Neuronal stem cell (in vitro differentiated cells): ENCODE data around the gene RAG2.

Source experiments
- DNase-seq: peaks from one replicate; pipeline ENCODE4 v3.0.0-alpha.2; 2013; ENCODE audit warnings: low spot score
- H2AFZ ChIP-seq: one replicate; pipeline ENCODE4 v1.6.1; 2013; ENCODE audit warnings: mild to moderate bottlenecking, low read length, inconsistent platforms
- H2AK5ac ChIP-seq: 2 replicates; pipeline ENCODE4 v1.6.1; 2013; ENCODE audit warnings: low read depth, mild to moderate bottlenecking, inconsistent platforms, low read length, moderate library complexity, mixed read lengths
- H2BK120ac ChIP-seq: 2 replicates; pipeline ENCODE4 v1.6.1; 2013; ENCODE audit warnings: low read depth, mild to moderate bottlenecking, inconsistent platforms, low read length, moderate library complexity, mixed read lengths
- H2BK12ac ChIP-seq: one replicate; pipeline ENCODE4 v1.6.1; 2013; ENCODE audit warnings: low read length, inconsistent platforms
- H2BK15ac ChIP-seq: 2 replicates; pipeline ENCODE4 v1.6.1; 2013; ENCODE audit warnings: mild to moderate bottlenecking, low read length, inconsistent platforms, mixed read lengths
- H2BK5ac ChIP-seq: one replicate; pipeline ENCODE4 v1.6.1; 2013; ENCODE audit warnings: inconsistent platforms, mild to moderate bottlenecking, low read length, moderate library complexity
- H3K14ac ChIP-seq: one replicate; pipeline ENCODE4 v1.6.1; 2013; ENCODE audit warnings: low read length, inconsistent platforms
- H3K18ac ChIP-seq: 2 replicates; pipeline ENCODE4 v1.6.1; 2013; ENCODE audit warnings: low read length, inconsistent platforms
- H3K23ac ChIP-seq: 2 replicates; pipeline ENCODE4 v1.6.1; 2013; ENCODE audit warnings: low read depth, mild to moderate bottlenecking, mixed read lengths, low read length, inconsistent platforms; ENCODE audit not compliant: poor library complexity
- H3K27ac ChIP-seq: replicated peaks from 3 replicates; pipeline ENCODE4 v1.5.1; 2013; ENCODE audit warnings: low read length, inconsistent platforms
- H3K27me3 ChIP-seq, 3 experiments: 2 replicates each; pipeline ENCODE4 v1.6.1; 2013; ENCODE audit warnings: low read length in 3 of 3, mild to moderate bottlenecking in 2 of 3, inconsistent platforms in 1 of 3, low read depth in 1 of 3, mixed read lengths in 1 of 3, moderate library complexity in 1 of 3; ENCODE audit not compliant: control insufficient read depth in 3 of 3, insufficient read depth in 3 of 3
- H3K36me3 ChIP-seq, 2 donors: replicated peaks in 1 of 2; 2 replicates each; pipeline ENCODE4 v1.6.1; 2013; ENCODE audit warnings: low read length in 2 of 2; ENCODE audit not compliant: control insufficient read depth in 2 of 2, insufficient read depth in 2 of 2
- H3K4ac ChIP-seq: 2 replicates; pipeline ENCODE4 v1.6.1; 2013; ENCODE audit warnings: inconsistent platforms, mild to moderate bottlenecking, low read length, moderate library complexity
- H3K4me1 ChIP-seq, 2 donors: 1 replicate in 1 of 2; 2 replicates in 1 of 2; pipeline ENCODE4 v1.6.1; 2013; ENCODE audit warnings: low read length in 2 of 2, low read depth in 1 of 2; ENCODE audit not compliant: control insufficient read depth in 2 of 2, insufficient read depth in 1 of 2
- H3K4me2 ChIP-seq: one replicate; pipeline ENCODE4 v1.6.1; 2013; ENCODE audit warnings: mild to moderate bottlenecking, low read length, inconsistent platforms; ENCODE audit not compliant: insufficient read depth, poor library complexity, severe bottlenecking
- H3K4me3 ChIP-seq, 2 donors: 2 replicates each; pipeline ENCODE4 v1.5.1; 2013; ENCODE audit warnings: low read length in 2 of 2, mild to moderate bottlenecking in 2 of 2, inconsistent platforms in 1 of 2, moderate library complexity in 1 of 2
- H3K79me1 ChIP-seq: one replicate; pipeline ENCODE4 v1.6.1; 2013; ENCODE audit warnings: low read depth, mild to moderate bottlenecking, inconsistent platforms, low read length, moderate library complexity
- H3K9ac ChIP-seq: one replicate; pipeline ENCODE4 v1.6.1; 2013; ENCODE audit warnings: mild to moderate bottlenecking, low read depth, low read length, inconsistent platforms; ENCODE audit not compliant: poor library complexity
- H3K9me3 ChIP-seq, 2 donors: replicated peaks in 1 of 2; 2 replicates each; pipeline versions ENCODE3 to v1.6.1; 2013; ENCODE audit warnings: low read length in 2 of 2, mild to moderate bottlenecking in 2 of 2, inconsistent platforms in 1 of 2, low read depth in 1 of 2, mixed read lengths in 1 of 2, moderate library complexity in 1 of 2; ENCODE audit not compliant: control insufficient read depth in 2 of 2, insufficient read depth in 1 of 2
- H4K8ac ChIP-seq: one replicate; pipeline ENCODE4 v1.6.1; 2013; ENCODE audit warnings: low read depth, mild to moderate bottlenecking, inconsistent platforms, low read length, moderate library complexity
- H4K91ac ChIP-seq: one replicate; pipeline ENCODE4 v1.6.1; 2013; ENCODE audit warnings: low read length, low read depth, mild to moderate bottlenecking, inconsistent platforms; ENCODE audit not compliant: poor library complexity
- WGBS, 2 donors: extraction: QIAGEN DNeasy Blood & Tissue Kit; methylation state at CpG; one replicate each; pipeline ENCODE4 v1.1.7; 2013; ENCODE audit warnings: missing lambda C conversion rate in 2 of 2, mixed read lengths in 1 of 2; ENCODE audit not compliant: insufficient read length in 2 of 2, insufficient replicate concordance in 1 of 2; ENCODE audit errors: extremely low coverage in 2 of 2; 5-methylcytosine and 5-hydroxymethylcytosine counted together

RAG2 gene

DNA sequence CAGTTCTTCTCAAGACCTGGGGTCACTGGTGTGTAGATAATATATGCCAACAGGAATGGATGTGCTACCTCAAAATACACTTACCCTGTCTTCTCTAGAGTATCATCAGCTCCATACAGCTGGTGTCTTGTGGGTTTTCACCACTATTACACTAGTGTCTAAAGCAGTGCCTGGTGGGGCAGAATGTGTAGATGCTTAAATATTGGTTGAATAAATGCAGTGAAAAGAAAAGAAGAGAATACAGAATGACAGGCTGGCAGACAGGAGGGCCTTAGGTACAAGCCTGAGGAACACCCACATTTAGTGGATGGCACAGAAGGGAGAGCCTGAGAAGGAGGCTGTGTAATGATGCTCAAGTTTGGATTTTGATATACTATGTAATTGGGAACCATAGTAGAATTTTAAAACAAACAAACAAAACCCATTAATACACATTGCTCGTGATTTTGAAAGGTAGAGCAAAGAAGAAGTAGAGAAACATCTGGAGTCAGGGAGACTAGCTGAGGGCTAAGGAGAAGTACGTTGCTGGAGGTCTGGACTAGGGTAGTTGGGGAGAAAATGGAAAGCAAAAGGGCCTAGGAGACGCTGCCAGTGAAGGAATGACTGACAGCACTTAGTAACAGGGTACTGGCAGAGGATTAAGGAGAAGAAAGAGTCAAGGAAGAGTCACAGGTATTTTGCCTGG, 20.5 kb upstream of the RAG2 start:
- no peak overlapping the region for H2AFZ ChIP-seq
- H3K79me1 ChIP-seq, result no peaks in the 10 kb centered on the region
- H3K9ac ChIP-seq, result no peak overlapping the region
- H4K8ac ChIP-seq, result no peak overlapping the region
- H3K36me3 ChIP-seq, result no peaks in the 10 kb centered on the region
- H3K23ac ChIP-seq, result no peak overlapping the region
- no peak overlapping the region for H3K14ac ChIP-seq
- H2BK5ac ChIP-seq, result no peak overlapping the region
- H3K4ac ChIP-seq, result no peak overlapping the region
- H2BK120ac ChIP-seq, result no peak overlapping the region
- no peak overlapping the region for H3K4me2 ChIP-seq
- H4K91ac ChIP-seq, result no peak overlapping the region
- no peaks in the 10 kb centered on the region for H3K27me3 ChIP-seq
- no peak overlapping the region for H2BK12ac ChIP-seq
- no peak overlapping the region for H3K27ac ChIP-seq
- no peaks in the 10 kb centered on the region for H3K4me1 ChIP-seq
- H3K18ac ChIP-seq, result no peak overlapping the region
- H3K9me3 ChIP-seq, result no peaks in the 10 kb centered on the region
- H2AK5ac ChIP-seq, result no peak overlapping the region
- H3K4me3 ChIP-seq, result no peak overlapping the region
- no peak for DNase-seq
- H2BK15ac ChIP-seq, result no peak overlapping the region
- no CpG with 5 or more reads among the region's 3 CpGs for WGBS, 2 donors

DNA sequence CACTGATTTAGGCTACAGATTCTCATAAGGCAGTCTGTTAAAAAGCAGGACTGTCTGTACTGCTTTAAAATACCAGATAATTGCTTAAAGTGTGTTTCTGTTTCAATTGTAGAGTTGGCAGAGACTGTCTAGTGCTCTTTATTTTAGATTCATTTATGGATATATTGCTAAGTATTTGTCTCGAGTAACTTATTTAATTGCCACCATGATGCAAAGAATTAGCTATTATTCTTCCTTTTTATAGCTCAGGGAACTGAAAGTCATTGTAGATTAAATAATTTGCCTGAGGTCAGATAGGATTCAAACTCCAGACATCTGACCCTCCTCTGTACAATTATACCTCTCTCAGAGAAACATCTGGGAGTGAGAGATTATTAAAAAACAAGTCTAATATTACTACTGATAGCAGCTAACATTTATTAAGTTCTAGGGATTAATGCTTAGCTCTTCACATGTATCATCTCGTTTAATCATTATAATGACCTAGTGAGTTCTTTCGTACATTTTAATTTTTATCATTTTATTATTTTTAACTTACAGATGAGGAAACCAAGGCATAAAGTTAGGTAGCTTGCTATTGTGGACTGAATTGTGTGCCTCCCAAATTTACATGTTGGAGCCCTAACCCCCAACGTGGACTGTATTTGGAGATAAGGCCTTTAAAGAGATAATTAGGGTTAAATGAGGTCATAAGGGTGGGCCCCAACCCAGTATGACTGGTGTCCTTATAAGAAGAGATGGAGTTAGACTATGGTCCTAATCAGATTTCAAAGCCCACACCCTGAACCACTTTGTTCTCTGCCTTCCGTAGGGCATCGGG, 19.7 kb upstream of the RAG2 start:
- Histone ChIP-seq H3K27me3 (no peaks in the 10 kb centered on the region), H2AFZ (no peak overlapping the region), H3K4me1 (no peaks in the 10 kb centered on the region), H3K36me3 (no peaks in the 10 kb centered on the region), H3K23ac (no peak overlapping the region), H3K4me2 (no peak overlapping the region), H3K79me1 (no peaks in the 10 kb centered on the region), H3K14ac (no peak overlapping the region), H2BK120ac (no peak overlapping the region), H2BK15ac (no peak overlapping the region), H3K4me3 (no peak overlapping the region), H3K18ac (no peak overlapping the region), H4K8ac (no peak overlapping the region), H3K27ac (no peak overlapping the region), H2AK5ac (no peak overlapping the region), H2BK5ac (no peak overlapping the region), H3K9me3 (no peaks in the 10 kb centered on the region), H2BK12ac (no peak overlapping the region), H3K9ac (no peak overlapping the region), H4K91ac (no peak overlapping the region), H3K4ac (no peak overlapping the region)
- no peak for DNase-seq
- no CpG with 5 or more reads among the region's 6 CpGs for WGBS, 2 donors

DNA sequence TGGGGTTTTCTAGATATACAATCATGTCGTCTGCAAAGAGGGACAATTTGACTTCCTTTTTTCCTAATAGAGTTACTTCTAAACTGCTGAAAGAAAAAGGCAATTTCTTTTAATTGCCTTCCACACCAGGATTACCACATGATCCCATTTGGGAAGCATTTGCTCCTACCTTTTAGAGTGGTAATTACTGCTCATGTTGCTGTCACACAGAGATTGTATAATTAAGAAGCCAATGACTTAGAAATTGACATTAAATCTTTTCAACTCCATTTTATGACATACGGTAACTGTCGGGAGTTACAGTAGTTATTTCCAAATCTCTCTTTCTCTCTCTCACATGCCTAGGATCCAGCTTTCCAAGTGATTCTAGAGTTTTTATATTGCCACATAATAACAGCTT, 17.8 kb upstream of the RAG2 start:
- no peak overlapping the region for H3K4me2 ChIP-seq
- no peak overlapping the region for H4K8ac ChIP-seq
- H2BK120ac ChIP-seq, result no peak overlapping the region
- no peak overlapping the region for H2AFZ ChIP-seq
- no peaks in the 10 kb centered on the region for H3K79me1 ChIP-seq
- H3K4me1 ChIP-seq, result no peaks in the 10 kb centered on the region
- no peak overlapping the region for H3K4ac ChIP-seq
- no peak overlapping the region for H2AK5ac ChIP-seq
- H3K27me3 ChIP-seq, result no peaks in the 10 kb centered on the region
- whole genome bisulfite sequencing, 2 donors, result no CpG with 5 or more reads among the region's 3 CpGs
- DNase-seq, result no peak
- H4K91ac ChIP-seq, result no peak overlapping the region
- no peak overlapping the region for H3K9ac ChIP-seq
- H3K9me3 ChIP-seq, result no peaks in the 10 kb centered on the region
- H2BK15ac ChIP-seq, result no peak overlapping the region
- no peak overlapping the region for H3K4me3 ChIP-seq
- H3K14ac ChIP-seq, result no peak overlapping the region
- H3K36me3 ChIP-seq, result peaks cover 0 to 2% of the 10 kb centered on the region in 2 donors
- H2BK5ac ChIP-seq, result no peak overlapping the region
- H3K27ac ChIP-seq, result no peak overlapping the region
- H2BK12ac ChIP-seq, result no peak overlapping the region
- H3K18ac ChIP-seq, result no peak overlapping the region
- no peak overlapping the region for H3K23ac ChIP-seq

GRCh38 chr11:36609383-36609782, 11.3 kb upstream of the RAG2 start:
- H3K9ac ChIP-seq, result no peak overlapping the region
- no peak for DNase-seq
- H4K91ac ChIP-seq, result no peak overlapping the region
- no peak overlapping the region for H2AFZ ChIP-seq
- H3K27me3 ChIP-seq, result no peaks in the 10 kb centered on the region
- H2AK5ac ChIP-seq, result no peak overlapping the region
- no peak overlapping the region for H2BK120ac ChIP-seq
- no peak overlapping the region for H2BK15ac ChIP-seq
- no peak overlapping the region for H3K4me2 ChIP-seq
- H3K9me3 ChIP-seq, result no peaks in the 10 kb centered on the region
- H2BK5ac ChIP-seq, result no peak overlapping the region
- H3K18ac ChIP-seq, result no peak overlapping the region
- peaks cover 0 to 5% of the 10 kb centered on the region in 2 donors for H3K36me3 ChIP-seq
- no peak overlapping the region for H3K27ac ChIP-seq
- H3K4me1 ChIP-seq, result no peaks in the 10 kb centered on the region
- no CpG with 5 or more reads among the region's 2 CpGs for WGBS, 2 donors
- no peak overlapping the region for H2BK12ac ChIP-seq
- no peak overlapping the region for H3K4me3 ChIP-seq
- H3K4ac ChIP-seq, result no peak overlapping the region
- no peaks in the 10 kb centered on the region for H3K79me1 ChIP-seq
- no peak overlapping the region for H4K8ac ChIP-seq
- H3K23ac ChIP-seq, result no peak overlapping the region
- H3K14ac ChIP-seq, result no peak overlapping the region
